A549 (cell line): ENCODE data around the gene PTPN6.

Experiments
- EHF ChIP-seq: fragments of 250-450 bp; sonication (Bioruptor Pico); IDR thresholded peaks from 2 replicates; pipeline ENCODE4 v1.5.0; 2020; ENCODE audit warnings: mild to moderate bottlenecking
- MAFK ChIP-seq: fragments of 450-650 bp; IDR thresholded peaks from 2 replicates; pipeline ENCODE4 v1.6.1; 2014; ENCODE audit not compliant: partially characterized antibody
- POLR2A ChIP-seq: IDR thresholded peaks from 2 replicates; pipeline ENCODE4 v1.6.1; 2012; ENCODE audit warnings: mild to moderate bottlenecking, low read length
- TF ChIP-seq, protein P1 (sequence below): fragments of >200 bp; sonication (Bioruptor Twin); formaldehyde crosslinking; IDR thresholded peaks from 3 replicates; pipeline ENCODE4 v1.5.1; 2016

DNA sequence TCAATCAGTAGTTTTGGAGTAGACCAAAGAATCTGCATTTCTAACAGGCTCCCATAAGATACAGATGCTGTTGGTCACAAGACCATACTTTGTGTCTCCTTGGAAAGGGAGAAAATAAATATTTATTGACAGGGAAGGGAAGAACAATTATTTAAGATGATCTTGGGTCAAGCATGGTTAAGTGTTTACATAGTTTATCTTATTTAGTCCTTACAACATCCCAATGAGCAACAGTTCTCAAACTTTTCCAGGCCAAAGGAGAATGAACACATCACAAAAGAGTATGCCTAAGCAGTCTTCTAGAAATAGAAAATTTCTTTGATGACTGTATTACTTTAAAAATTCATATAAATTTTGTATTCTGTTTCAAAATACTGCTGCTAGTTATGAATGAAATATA lies 58.4 kb downstream of the PTPN6 start:
- no peak for TF ChIP-seq EHF (CRISPR knock-in tag)
- no peak for TF ChIP-seq MAFK
- TF ChIP-seq POLR2A, result no peak
- TF ChIP-seq, protein P1, sequence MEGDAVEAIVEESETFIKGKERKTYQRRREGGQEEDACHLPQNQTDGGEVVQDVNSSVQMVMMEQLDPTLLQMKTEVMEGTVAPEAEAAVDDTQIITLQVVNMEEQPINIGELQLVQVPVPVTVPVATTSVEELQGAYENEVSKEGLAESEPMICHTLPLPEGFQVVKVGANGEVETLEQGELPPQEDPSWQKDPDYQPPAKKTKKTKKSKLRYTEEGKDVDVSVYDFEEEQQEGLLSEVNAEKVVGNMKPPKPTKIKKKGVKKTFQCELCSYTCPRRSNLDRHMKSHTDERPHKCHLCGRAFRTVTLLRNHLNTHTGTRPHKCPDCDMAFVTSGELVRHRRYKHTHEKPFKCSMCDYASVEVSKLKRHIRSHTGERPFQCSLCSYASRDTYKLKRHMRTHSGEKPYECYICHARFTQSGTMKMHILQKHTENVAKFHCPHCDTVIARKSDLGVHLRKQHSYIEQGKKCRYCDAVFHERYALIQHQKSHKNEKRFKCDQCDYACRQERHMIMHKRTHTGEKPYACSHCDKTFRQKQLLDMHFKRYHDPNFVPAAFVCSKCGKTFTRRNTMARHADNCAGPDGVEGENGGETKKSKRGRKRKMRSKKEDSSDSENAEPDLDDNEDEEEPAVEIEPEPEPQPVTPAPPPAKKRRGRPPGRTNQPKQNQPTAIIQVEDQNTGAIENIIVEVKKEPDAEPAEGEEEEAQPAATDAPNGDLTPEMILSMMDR, result no peak
